SK-N-SH treated with all-trans-retinoic acid at 6 μM for 48 hours (cell line): Measurements from ENCODE around the gene CACNA2D4.

Experiments
- ATAC-seq: fragments of 200-7000 bp; cut with Tn5 transposase; 3 replicates; pipeline ENCODE4 v1.9.1; 2020; ENCODE audit warnings: mild to moderate bottlenecking, moderate library complexity
- ARNTL ChIP-seq: fragments of 450-650 bp; formaldehyde crosslinking; IDR thresholded peaks from 2 replicates; pipeline ENCODE4 v1.5.0; 2020; ENCODE audit warnings: low read depth, mild to moderate bottlenecking, moderate library complexity, borderline replicate concordance
- BACH2 ChIP-seq: fragments of 250-450 bp; sonication (Bioruptor Pico); IDR thresholded peaks from 2 replicates; pipeline ENCODE4 v1.9.0; 2021; ENCODE audit warnings: mild to moderate bottlenecking, borderline replicate concordance
- CREB5 ChIP-seq: fragments of 250-450 bp; sonication (Bioruptor Pico); IDR thresholded peaks from 2 replicates; pipeline ENCODE4 v1.5.1; 2020; ENCODE audit warnings: low read depth, mild to moderate bottlenecking, moderate library complexity
- CSDC2 ChIP-seq: fragments of 250-450 bp; sonication (Bioruptor Pico); IDR thresholded peaks from 2 replicates; pipeline ENCODE4 v1.5.0; 2020; ENCODE audit warnings: mild to moderate bottlenecking, moderate library complexity
- CSRNP3 ChIP-seq: fragments of 250-450 bp; sonication (Bioruptor Pico); IDR thresholded peaks from 2 replicates; pipeline ENCODE4 v1.5.1; 2021; ENCODE audit warnings: mild to moderate bottlenecking, moderate library complexity
- ESRRG ChIP-seq: fragments of 250-450 bp; sonication (Bioruptor Pico); IDR thresholded peaks from 2 replicates; pipeline ENCODE4 v1.6.1; 2021; ENCODE audit warnings: mild to moderate bottlenecking
- GLIS3 ChIP-seq: fragments of 250-450 bp; sonication (Bioruptor Pico); IDR thresholded peaks from 2 replicates; pipeline ENCODE4 v1.5.0; 2020; ENCODE audit warnings: mild to moderate bottlenecking, moderate library complexity
- ISL1 ChIP-seq: fragments of 250-450 bp; sonication (Bioruptor Pico); IDR thresholded peaks from 2 replicates; pipeline ENCODE4 v2.1.2; 2022; ENCODE audit warnings: mild to moderate bottlenecking, moderate library complexity
- OSR1 ChIP-seq: fragments of 250-450 bp; sonication (Bioruptor Pico); IDR thresholded peaks from 2 replicates; pipeline ENCODE4 v1.8.0; 2022; ENCODE audit warnings: moderate library complexity, mild to moderate bottlenecking, inconsistent platforms
- PATZ1 ChIP-seq: fragments of 250-450 bp; sonication (Bioruptor Pico); IDR thresholded peaks from 2 replicates; pipeline ENCODE4 v1.8.0; 2020; ENCODE audit warnings: mild to moderate bottlenecking, moderate library complexity, borderline replicate concordance
- PPARA ChIP-seq: fragments of 250-450 bp; sonication (Bioruptor Pico); IDR thresholded peaks from 2 replicates; pipeline ENCODE4 v1.5.0; 2020; ENCODE audit warnings: mild to moderate bottlenecking, borderline replicate concordance
- RARB ChIP-seq: fragments of 250-450 bp; sonication (Bioruptor Pico); IDR thresholded peaks from 2 replicates; pipeline ENCODE4 v1.8.0; 2021; ENCODE audit warnings: mild to moderate bottlenecking, moderate library complexity
- SNAI2 ChIP-seq: fragments of 250-450 bp; sonication (Bioruptor Pico); IDR thresholded peaks from 2 replicates; pipeline ENCODE4 v1.5.0; 2020; ENCODE audit warnings: mild to moderate bottlenecking, moderate library complexity
- TCF4 ChIP-seq: fragments of 250-450 bp; sonication (Bioruptor Pico); IDR thresholded peaks from 2 replicates; pipeline ENCODE4 v1.8.0; 2021; ENCODE audit warnings: mild to moderate bottlenecking, moderate library complexity, borderline replicate concordance
- TOX ChIP-seq: fragments of 250-450 bp; sonication (Bioruptor Pico); IDR thresholded peaks from 2 replicates; pipeline ENCODE4 v1.8.0; 2021; ENCODE audit warnings: mild to moderate bottlenecking, moderate library complexity, borderline replicate concordance
- TSHZ2 ChIP-seq: fragments of 250-450 bp; sonication (Bioruptor Pico); IDR thresholded peaks from 2 replicates; pipeline ENCODE4 v1.5.0; 2020; ENCODE audit warnings: mild to moderate bottlenecking, moderate library complexity
- ZC3H10 ChIP-seq: fragments of 250-450 bp; sonication (Bioruptor Pico); IDR thresholded peaks from 2 replicates; pipeline ENCODE4 v1.5.1; 2021; ENCODE audit warnings: mild to moderate bottlenecking, moderate library complexity
- ZFP3 ChIP-seq: fragments of 250-450 bp; sonication (Bioruptor Pico); IDR thresholded peaks from 2 replicates; pipeline ENCODE4 v1.5.0; 2020; ENCODE audit warnings: mild to moderate bottlenecking, moderate library complexity
- ZFP30 ChIP-seq: fragments of 450-650 bp; formaldehyde crosslinking; IDR thresholded peaks from 2 replicates; pipeline ENCODE4 v1.5.0; 2022; ENCODE audit warnings: mild to moderate bottlenecking, moderate library complexity
- ZNF565 ChIP-seq: fragments of 450-650 bp; formaldehyde crosslinking; conservative IDR thresholded peaks from 2 replicates; pipeline ENCODE4 v1.5.0; 2020; ENCODE audit warnings: low read depth, mild to moderate bottlenecking, moderate library complexity
- ZNF70 ChIP-seq: fragments of 450-650 bp; formaldehyde crosslinking; IDR thresholded peaks from 2 replicates; pipeline ENCODE4 v1.5.0; 2020; ENCODE audit warnings: mild to moderate bottlenecking, moderate library complexity
- ZNF8 ChIP-seq: fragments of 450-650 bp; formaldehyde crosslinking; IDR thresholded peaks from 2 replicates; pipeline ENCODE4 v1.5.0; 2020; ENCODE audit warnings: mild to moderate bottlenecking, moderate library complexity
- TF ChIP-seq, protein P1 (sequence below): fragments of 250-450 bp; sonication (Bioruptor Pico); IDR thresholded peaks from 2 replicates; pipeline ENCODE4 v1.8.0; 2021; ENCODE audit warnings: low read depth, mild to moderate bottlenecking, moderate library complexity, borderline replicate concordance

The CACNA2D4 gene

GRCh38 chr12:1863823-1864222 lies 54.6 kb downstream of the CACNA2D4 start:
- no peak for TF ChIP-seq PATZ1 (CRISPR knock-in tag)
- TF ChIP-seq CSRNP3 (CRISPR knock-in tag) = no peak
- no peak for TF ChIP-seq ZFP30 (CRISPR knock-in tag)
- TF ChIP-seq, protein P1, sequence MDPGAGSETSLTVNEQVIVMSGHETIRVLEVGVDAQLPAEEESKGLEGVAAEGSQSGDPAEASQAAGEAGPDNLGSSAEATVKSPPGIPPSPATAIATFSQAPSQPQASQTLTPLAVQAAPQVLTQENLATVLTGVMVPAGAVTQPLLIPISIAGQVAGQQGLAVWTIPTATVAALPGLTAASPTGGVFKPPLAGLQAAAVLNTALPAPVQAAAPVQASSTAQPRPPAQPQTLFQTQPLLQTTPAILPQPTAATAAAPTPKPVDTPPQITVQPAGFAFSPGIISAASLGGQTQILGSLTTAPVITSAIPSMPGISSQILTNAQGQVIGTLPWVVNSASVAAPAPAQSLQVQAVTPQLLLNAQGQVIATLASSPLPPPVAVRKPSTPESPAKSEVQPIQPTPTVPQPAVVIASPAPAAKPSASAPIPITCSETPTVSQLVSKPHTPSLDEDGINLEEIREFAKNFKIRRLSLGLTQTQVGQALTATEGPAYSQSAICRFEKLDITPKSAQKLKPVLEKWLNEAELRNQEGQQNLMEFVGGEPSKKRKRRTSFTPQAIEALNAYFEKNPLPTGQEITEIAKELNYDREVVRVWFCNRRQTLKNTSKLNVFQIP (CRISPR knock-in tag) = no peak
- no peak for TF ChIP-seq ARNTL (CRISPR knock-in tag)
- TF ChIP-seq ZNF8 (CRISPR knock-in tag) = no peak
- TF ChIP-seq TSHZ2 (CRISPR knock-in tag) = no peak
- no peak for TF ChIP-seq ZNF70
- TF ChIP-seq BACH2 (CRISPR knock-in tag) = no peak
- TF ChIP-seq SNAI2 (CRISPR knock-in tag) = no peak
- no peak for TF ChIP-seq ISL1
- TF ChIP-seq OSR1 (CRISPR knock-in tag) = no peak
- no peak for TF ChIP-seq ESRRG
- TF ChIP-seq CSDC2 (CRISPR knock-in tag) = no peak
- TF ChIP-seq TCF4 = no peak
- no peak for ATAC-seq

DNA sequence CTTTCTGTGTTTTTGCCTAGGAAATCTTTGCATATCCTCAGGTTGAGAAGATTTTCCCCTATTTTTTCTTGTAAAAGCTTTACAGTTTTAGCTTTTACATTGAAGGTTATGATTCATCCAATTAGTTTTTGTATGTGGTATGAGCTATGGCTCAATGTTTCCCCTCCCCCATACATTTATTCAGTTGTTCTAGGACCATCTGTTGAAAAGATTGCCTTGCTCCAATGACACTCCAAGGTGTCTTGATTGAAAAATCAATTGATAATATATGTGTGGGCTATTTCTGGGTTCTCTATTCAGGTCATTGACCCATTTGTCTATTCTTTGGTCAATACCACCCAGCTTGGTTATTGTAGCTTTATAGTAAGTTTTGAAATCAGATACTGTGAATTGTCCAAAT lies 55.5 kb downstream of the CACNA2D4 start:
- no peak for ATAC-seq
- no peak for TF ChIP-seq TOX (CRISPR knock-in tag)
- no peak for TF ChIP-seq RARB
- TF ChIP-seq ZFP30 (CRISPR knock-in tag) = no peak
- no peak for TF ChIP-seq ZNF565 (CRISPR knock-in tag)
- TF ChIP-seq TCF4 = no peak
- no peak for TF ChIP-seq PPARA (CRISPR knock-in tag)

DNA sequence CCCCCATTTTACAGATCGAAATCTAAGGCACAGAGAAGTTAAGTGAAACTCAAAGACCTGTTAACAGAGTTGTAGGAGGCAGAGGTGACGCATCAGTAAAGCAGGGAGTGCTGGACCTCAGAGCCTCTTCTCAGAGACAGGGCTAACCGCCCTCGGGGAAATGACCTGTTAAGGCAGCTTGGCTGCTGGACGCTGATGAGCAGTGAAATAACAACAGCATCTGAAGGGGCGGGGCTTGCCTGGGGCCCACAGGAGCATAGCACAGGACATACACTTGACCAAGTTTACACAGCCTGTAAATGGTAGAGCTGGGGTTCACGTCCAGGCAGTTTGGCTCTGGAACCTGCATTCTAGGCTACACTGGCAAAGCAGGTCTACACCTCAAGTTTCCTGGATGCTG lies 58.8 kb downstream of the CACNA2D4 start:
- ATAC-seq = no peak
- TF ChIP-seq ZNF70 = no peak
- TF ChIP-seq BACH2 (CRISPR knock-in tag) = no peak
- TF ChIP-seq ARNTL (CRISPR knock-in tag) = no peak
- no peak for TF ChIP-seq OSR1 (CRISPR knock-in tag)

DNA sequence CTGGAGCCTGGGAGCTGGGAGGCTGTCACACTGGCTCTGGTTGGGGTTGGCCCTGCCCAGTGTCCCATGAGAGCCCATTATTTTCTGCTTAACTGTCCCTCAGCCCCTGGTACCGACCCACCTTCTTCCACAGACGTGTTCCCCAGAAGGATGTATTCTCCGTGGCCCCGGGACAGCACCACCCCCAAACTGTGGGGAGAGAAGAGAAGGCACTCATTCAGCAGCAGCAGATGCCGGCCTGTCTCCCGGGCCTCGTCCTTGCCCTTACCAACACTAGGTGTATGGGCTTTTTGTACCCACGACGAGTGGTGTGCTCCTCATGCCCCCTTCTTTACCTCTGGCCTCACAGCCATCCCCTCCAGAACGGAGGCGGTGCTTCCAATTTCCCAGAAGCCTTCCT lies 60.0 kb downstream of the CACNA2D4 start:
- no peak for TF ChIP-seq CSRNP3 (CRISPR knock-in tag)
- no peak for TF ChIP-seq TCF4
- TF ChIP-seq ZFP3 (CRISPR knock-in tag) = no peak
- no peak for TF ChIP-seq ZNF70
- no peak for TF ChIP-seq CREB5
- no peak for TF ChIP-seq ZFP30 (CRISPR knock-in tag)
- no peak for TF ChIP-seq BACH2 (CRISPR knock-in tag)
- TF ChIP-seq PPARA (CRISPR knock-in tag) = no peak
- TF ChIP-seq GLIS3 (CRISPR knock-in tag) = no peak
- TF ChIP-seq ESRRG = no peak
- no peak for TF ChIP-seq RARB
- no peak for TF ChIP-seq SNAI2 (CRISPR knock-in tag)
- TF ChIP-seq ISL1 = no peak
- no peak for TF ChIP-seq TOX (CRISPR knock-in tag)
- TF ChIP-seq, protein P1 (CRISPR knock-in tag) = no peak
- TF ChIP-seq ZNF8 (CRISPR knock-in tag) = no peak
- TF ChIP-seq ZC3H10 (CRISPR knock-in tag) = no peak
- TF ChIP-seq ARNTL (CRISPR knock-in tag) = no peak
- no peak for TF ChIP-seq OSR1 (CRISPR knock-in tag)
- TF ChIP-seq, all 23 proteins: peak for 0
- no peak for ATAC-seq
